Muscle of back (tissue), 11 donors: ENCODE measurements around the gene GABARAP. TPM values are rescaled to one million over a fixed set of nuclear protein-coding genes. Genes with fewer than 3 reads are reported as not detected.

Experiments used
- DNase-seq, 3 donors: peaks; one replicate each; pipeline versions ENCODE4 v3.0.0 to v3.0.0-alpha.2; 2013
- polyA plus RNA-seq, 10 donors: library from polyadenylated mRNA; unstranded; fragments of 120-200 nt; gene quantifications; one replicate each; pipeline ENCODE4 v1.2.1, GENCODE V29; 2013; ENCODE audit not compliant: insufficient read length in 10 of 10

Gene GABARAP
- polyA plus RNA-seq, 10 donors, result 271 to 406 (median 306) TPM

DNA sequence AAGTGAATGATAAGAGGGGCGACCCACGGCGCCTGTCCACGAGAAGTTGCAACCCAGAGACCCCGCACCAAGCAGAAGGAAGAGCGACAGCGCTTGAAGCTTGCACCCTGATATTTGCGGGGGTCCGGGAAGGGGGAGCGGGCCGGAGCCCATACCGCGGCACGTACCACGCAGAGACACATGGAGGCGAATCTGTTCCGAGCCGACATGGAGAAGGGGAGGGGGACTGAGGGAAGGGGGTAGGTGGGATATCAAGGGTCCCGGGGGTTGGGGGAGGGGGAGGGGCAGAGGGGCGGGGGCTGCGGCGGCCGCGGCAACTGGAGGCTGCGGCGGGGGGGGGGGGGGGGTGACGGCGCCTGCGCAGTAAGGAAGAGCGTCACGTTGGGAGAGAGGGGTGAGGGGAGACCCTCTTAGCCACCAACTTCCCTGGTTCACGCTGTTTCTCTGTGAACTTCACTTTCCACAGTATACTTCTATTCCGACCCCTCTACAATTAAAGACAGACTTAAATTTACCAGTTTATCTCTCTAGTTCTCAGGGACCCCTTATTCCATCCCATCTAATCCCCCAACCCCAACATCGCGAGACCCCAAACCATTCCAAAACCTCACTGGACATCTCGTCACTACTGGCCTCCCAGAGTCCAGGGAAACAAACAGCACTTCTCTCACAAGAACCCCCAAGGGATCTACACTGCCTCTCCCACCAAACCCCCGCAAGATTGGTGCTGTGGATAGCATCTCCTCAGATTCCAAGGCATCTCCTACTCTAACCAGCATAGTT is 30.6 kb downstream of the GABARAP start:
- no peak for DNase-seq

DNA sequence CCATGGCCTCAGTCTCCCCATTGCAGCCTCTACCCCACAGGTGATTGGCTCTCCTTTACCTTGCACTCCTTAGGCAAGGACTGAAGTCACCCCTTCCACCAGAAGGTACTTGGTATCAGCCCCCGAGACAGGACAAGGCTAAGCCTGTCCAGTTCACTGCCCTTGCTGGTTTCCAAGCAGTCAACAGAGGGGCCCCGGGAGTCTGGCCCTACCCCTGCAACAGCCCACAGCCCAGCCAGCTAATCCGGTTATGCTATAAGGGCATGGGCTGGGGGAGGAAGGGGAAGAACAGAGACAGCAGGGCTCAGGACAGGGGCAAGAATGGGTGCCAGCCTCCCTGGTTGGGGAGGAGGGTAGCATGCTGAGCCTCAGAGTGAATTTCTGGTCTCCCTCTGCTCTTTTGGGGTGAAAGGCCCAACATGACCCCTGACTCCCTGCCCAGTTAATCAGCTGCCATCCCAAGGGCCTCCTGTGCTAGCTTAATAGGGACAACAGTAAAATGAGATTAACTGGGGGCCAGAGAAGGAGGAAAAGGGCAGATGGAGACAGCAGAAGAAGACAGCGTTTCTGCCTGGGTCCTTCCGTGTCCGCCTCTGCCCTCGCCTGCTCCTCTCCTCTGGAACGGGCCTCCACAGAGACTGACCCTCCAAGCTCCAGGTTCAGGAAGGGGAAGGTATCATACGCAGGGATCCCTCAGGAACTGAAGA is 33.3 kb downstream of the GABARAP start:
- no peak for DNase-seq

DNA sequence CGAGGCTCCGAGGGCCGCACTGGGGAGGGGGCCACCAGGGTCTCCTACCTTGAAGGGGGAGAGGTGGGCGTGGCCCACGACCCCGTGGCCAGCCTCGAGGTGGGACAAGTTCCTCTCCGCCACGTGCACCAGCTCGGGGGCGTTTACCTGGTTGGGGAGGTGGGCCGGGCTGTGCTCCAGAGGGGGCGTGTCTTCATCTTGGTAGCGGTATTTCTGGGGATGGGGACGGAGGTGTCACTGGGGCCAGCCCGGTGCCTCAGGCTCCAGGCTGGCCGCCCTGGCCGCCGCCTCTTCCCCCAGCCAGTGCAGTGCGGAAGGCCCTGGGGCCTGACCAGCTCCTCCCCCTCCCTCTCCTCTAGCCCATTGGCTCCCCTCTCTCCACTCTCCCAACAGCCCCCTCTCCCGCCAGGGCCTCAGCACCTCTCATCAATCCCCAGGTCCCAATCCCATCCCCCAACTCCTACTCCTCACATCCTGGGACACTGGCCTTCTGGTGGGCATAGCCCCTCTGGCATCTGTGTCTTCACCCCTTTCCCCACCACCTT is 34.1 kb downstream of the GABARAP start:
- DNase-seq, result peak in 1 of 3 donors; percentile 43

DNA sequence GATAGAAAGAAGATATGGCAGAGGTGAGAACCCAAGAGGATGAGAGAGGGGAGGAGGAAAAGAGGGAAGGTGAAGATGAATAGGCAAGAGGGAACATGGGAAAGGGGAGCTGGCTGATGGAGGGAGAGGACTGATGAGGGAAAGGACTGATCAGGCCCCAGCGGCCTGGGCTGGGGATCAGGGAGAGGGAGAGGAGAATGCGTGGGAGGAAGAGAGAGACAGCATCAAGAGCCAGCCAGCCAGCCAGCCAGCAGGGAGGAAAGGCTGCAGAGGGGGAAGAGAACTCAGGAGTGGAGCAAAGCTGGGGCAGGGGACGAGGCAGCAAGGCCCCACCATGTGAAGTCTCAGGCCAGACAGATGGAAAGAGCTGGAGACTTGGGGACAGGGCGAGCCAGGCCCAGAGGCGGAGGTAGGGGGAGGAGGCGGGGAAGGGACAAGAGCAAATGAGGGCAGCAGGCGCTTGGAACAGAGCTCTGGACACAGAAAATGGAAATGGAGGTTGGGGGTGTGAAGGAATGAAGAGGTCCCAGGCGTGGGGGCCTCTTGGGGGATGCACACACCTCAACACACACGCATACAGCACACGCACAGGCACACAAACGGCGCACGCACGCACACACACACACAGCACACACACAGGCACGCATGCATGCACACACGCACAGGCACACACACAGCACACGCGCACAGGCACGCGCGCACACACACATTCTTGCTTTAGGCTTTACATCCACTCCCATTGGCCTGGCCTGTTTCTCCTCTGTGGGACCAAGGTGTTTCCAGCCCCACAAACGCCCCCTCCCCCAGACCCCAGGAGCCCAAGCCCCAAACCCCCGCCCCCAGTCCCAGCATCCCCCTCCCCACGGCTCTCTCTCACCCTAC is 34.9 kb downstream of the GABARAP start:
- peak in 2 of 3 donors; percentile 55 to 79 for DNase-seq

DNA sequence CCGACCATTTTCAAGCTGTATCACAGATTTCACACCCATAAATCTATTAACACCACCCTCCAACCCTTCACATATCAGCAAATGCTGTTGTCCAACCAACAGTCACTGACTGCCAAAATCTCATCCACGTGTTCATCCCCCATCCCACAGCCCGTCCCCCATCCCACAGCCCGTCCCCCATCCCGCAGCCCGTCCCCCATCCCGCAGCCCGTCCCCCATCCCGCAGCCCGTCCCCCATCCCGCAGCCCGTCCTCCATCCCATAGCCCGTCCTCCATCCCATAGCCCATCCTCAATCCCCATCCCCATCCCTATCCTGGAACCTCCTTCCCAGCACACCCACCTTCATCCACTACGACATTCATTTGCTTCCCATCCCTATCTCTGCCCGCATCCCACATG is 36.7 kb downstream of the GABARAP start:
- DNase-seq, result no peak

DNA sequence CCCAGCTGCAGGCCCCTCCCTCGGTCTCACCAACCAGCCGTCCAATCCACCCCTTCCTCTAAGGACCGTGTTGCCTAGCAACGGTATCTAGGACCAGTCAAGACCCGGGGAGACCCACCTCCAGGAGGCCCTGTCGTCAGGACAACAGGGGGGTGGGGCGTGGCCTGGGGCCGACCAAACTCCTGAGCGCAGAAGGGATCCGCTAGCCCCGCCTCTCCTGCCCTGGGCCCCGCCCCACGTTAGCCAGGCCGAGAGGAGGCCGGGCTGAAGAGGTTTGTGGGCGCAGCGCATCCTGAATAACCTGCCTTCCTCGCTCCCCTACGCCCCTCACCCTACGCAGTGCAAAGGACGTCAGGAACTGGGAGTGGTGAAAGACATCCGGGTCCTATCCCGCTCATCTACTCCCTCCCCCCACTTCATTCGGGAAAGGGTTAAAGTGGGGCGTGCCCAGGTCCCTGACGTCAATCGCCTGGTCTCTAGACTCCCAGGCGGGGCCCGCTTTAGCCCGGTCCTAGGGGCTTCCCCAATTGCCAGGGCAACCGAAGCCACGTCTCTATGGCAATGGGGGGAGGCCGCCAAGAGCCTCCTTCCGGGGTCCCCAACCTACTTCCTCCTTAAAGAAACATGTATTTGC is 37.3 kb downstream of the GABARAP start:
- peak; percentile 84 to 96 (median 92) for DNase-seq

DNA sequence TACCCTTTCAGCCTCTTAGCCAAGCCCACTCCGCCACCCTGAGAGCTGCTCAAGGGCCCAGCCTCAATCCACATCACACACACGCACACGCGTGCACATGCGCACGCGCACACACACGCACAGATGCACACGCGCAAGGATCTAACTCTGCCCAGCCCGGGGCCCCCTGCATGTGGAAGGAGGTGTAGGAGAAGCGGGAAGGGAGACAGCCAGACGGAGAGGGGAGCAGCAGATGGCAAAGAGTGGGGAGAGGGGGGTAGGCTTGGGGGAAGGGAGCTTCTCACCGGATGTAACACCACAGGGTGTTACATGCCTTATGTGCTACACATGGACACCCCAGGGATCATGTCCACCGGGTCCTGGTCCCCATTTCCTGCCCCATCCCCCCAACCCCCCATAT is 37.9 kb downstream of the GABARAP start:
- peak in 1 of 3 donors; percentile 58 for DNase-seq

DNA sequence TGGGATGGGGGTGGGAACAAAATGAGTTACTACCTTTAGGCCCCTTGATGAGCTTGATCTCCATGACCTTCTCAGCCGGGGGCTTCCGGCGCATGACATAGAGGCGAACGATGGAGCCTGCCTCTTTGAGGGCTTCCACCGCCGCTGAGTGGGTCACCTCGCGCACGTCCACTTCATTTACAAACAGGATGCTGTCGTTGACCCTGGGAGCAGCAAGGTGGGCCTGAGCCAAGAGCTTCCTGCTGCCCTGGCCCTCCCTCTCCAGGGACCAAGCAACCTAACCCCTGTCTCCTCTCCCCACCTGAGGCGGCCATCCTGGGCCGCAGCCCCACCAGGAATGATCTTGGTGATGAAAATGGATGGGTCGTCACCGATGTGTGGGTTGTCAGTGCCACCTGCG is 38.9 kb downstream of the GABARAP start:
- no peak for DNase-seq

- DNase-seq, result no peak
Measured at GRCh38 chr17:7196651-7197401, 45.4 kb downstream of the GABARAP start.

DNA sequence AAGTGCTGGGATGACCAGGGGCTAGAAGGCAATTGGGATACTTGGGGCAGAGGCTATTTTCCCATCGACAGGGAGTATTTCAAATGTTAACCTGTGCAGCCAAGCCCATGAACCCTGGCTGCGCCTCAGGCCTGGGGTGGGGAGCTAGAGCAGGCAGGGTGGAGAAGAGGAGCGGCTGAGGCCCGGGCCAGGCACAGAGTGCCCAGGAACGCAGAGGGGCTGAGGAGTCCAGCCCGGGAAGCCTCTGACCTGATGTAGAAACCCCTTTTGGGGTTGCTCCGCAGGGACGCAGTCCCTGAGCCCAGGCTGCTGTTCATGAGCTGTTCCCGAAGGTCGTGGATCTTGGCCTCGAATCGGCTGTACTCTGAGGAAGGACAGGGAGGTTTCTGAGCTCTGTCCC is 46.3 kb downstream of the GABARAP start:
- DNase-seq, result no peak

DNA sequence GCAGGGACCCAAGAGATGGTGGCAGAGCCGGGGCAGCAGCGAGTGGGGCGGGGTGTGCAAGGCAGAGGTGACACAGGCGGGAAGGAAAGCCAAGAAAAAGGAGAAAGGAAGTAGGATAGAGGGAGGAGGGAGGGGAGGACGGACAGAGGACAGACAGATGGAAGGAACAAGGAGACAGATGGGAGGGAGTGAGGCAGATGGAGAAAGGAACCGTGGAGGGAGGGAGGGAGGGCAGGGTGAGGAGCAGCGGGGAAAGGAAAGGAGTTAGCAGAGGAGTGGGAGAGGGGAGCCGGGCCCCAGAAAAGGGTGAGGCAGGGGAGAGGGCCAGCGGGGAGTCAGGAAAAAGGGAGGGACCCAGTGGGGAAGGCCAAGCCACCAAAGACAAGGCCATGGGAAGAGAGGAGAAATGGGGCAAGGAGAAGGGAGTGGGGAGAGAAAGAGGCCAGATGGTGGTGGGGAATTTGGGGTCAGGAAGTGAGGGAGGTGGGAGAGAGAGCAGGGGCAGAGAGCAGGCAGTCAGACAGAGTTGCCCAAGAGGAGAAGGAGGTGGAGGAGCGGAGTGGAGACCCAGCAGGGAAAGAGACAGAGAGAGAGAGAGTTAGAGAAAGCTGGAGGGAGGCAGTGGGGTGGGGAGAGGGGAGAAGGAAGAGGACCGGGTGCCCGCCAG is 49.8 kb downstream of the GABARAP start:
- DNase-seq, result no peak

GRCh38 chr17:7191571-7192270 is 50.5 kb downstream of the GABARAP start:
- peak in 1 of 3 donors; percentile 68 for DNase-seq

GRCh38 chr17:7191069-7191468 is 51.2 kb downstream of the GABARAP start:
- DNase-seq, result no peak

DNA sequence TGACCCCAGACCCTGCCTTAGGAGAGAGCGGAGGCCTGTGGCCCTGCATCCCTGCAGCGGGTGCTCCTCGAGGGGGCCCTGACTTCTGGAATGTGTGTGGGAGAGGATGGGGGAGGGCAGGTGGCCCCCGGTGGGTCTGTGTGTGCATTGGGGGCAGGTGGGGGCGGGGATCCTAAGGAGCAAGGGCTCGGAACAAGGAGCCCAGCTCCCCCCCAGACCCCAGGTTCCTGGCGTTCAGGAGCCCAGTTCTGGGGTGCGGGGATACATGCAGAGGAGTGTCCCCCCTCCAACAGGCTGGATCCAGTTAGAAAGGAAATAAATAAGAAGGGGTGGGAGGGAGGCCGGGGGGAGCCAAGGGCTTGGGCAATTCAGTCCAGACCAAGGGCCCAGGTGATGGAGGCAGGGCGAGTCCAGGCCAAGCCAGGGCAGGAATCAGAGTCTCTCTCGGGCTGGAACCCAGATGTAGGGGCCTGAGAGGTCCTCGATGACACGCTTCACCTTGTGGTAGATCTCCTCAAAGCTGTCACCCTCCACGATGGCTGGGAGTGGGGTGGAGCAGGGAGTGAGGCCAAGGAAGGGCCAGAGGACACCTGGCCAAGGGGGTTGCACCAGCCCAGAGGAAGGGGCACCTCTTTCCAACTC is 51.9 kb downstream of the GABARAP start:
- no peak for DNase-seq
